Measurements from ENCODE around the gene PHLDA1.

The PHLDA1 gene

DNA sequence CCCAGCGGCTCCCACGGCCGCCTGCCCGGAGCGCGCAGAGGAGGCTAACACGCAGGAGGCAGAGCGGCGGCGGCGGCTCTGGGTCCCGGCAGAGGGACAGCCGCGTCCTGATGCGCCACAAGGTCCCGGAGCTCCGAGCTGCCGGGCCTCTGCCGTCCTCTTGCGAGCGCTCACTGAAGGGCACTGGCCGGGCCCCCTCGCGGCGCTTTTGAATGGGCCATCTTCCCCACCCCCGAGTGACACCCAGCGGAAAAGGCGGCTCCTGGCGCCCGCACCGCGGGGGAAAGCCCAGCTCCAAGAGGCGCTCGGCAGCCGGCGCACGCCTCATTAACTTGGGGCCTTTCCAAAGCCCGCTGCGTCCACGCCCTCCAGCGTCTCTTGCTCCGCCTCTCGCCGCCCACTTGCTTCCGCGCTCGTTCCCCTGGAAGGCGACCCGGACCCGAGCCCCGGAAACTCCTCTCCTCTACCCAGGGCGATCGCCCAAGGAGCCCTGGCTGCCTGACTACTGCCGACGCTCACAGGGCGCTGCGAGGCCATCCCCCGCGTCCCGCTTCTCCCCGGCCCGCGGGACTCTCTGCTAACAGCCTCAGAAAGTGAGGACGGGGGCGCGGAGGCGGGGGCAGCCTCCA is at the start of gene PHLDA1:
TSS of gene PHLDA1 (minus strand) at position 363 of the 629 bp plus-strand sequence.
- peak; percentile 75 for DNase-seq

DNA sequence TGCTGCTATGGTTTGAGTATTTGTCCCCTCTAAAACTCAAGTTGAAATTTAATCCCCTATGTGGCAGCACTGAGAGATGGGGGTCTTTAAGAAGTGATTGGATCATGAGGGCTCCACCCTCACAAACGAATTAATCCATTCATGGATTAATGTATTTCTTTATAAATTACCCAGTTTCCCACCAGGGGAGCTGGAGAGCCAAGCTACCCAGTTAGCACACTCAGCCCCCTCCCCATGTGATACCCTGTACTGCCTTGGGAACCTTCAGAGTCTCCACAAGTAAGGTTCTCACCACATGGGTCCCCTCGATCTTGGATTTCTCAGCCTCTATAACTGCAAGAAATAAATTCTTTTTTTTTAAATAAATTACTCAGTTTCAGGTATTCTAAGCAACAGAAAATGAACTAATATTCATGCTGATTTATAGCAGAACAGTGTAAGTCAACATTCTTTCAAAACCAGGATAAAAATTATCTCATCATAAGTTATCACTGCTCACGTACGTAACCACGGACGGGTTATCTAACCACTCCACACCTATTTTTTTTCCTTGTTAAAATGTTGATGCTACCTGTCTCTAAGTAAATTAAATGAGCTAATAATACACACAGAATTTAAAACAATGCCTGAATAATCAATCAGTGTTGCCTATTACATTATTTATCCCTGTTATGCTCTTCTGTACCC is 49.3 kb upstream of the PHLDA1 start:
- no peak for DNase-seq

DNA sequence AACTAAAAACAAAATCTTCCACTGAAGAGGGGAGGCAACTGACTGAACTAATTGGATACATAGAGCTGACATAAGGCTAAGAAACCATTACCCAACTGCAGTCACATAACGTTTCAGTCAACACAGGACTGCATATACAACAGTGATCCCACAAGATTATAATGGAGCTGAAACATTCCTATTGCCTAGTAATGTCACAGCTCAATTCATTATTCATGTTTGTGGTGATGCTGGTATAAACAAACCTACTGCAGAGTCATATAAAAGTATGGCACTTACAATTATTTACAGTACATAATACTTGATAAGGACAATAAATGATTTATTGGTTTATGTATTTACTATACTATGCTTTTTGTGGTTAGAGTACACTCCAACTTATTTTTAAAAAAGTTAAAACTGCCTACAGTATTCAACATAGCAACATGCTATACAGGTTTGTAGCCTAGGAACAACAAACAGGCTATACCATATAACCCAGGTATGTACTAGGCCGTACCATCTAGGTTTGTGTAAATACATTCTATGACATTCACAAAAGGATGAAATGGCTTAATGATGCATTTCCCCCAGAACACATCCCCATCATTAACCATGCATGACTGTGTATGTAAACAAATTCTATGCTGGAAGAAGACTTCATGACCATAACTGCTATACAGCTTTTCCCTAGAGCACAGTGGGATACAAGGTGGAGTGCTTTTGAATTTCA is 48.6 kb upstream of the PHLDA1 start:
- no peak for DNase-seq

DNA sequence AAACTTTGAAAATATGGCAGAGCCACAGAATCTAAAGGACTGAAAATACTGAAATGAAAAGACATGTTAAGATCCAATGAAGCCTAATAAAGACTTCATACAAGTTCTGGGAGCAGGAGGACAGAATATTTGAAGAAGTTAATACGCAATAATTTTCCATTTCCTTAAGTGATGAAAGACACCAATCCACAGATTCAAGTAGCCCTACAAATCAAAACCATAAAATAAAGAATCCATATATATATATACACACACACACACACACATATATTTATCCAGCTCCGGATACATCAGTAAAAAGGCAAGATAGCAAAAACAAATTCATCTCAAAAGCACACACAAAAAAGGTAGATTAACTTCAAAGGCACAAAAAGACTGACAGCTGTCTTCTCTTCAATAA is 47.2 kb upstream of the PHLDA1 start:
- no peak for DNase-seq

DNA sequence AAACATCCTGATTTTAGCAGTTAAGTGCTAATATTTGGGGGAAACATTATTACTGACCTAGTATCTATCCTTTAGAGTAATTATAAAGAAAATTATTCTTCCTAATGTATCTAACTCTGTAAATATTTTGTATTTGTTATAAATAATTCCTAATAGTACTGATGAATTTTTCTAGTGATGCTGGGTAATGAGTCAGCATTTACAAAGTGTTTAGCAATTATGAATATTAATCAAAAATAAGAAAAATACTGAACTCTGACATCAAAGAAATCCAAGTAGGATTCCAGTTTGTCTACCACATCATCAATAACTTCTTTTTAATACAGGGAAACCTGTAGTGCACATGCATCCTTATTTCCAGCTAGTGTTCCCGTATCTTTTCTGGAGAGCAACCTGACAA is 43.9 kb upstream of the PHLDA1 start:
- DNase-seq = no peak

DNA sequence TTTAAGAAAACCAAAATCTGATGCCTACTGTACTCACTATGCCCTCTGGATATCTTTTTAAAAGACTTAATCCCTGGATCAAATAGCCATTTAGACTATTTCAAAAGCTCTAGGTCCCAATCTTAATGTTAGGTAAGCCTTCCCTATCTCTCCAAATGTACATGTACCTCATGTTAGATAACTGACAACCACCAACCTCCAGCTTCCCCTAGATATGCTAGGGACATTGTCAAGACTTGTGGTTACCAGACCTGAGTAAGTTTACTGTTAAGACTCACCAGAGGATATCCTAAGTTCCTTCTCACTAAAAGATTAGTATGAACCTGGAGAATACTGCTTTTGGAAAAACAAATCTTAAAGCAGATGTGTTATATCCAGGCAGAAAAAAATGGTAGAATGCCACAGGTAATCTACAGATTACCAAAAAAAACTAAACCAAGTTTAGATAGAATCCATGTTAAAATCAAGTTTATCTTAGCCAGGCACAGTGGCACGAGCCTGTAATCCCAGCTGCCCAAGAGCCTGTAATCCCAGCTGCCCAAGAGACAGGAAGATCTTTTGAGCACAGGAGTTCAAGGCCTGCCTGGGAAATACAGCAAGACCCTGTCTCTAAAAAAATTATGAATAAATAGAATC is 43.2 kb upstream of the PHLDA1 start:
- no peak for DNase-seq

DNA sequence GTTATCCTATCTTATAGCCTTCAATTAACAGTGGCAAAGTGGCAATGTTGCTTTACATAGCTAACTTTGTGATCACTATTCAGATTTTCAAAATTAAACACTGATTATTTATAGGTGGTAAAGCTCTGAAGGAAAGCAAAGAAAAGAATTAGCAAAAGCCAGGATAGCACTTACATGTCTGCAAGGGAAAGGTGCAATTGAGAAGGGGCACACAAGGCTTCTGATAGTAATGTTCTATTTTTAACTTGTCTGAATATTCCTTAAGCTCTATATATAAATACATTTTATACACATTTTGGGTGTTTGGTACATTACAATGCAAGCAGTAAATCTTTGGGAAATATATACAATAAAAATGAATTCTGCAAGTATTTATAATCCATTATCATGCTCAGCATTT is 42.0 kb upstream of the PHLDA1 start:
- no peak for DNase-seq

DNA sequence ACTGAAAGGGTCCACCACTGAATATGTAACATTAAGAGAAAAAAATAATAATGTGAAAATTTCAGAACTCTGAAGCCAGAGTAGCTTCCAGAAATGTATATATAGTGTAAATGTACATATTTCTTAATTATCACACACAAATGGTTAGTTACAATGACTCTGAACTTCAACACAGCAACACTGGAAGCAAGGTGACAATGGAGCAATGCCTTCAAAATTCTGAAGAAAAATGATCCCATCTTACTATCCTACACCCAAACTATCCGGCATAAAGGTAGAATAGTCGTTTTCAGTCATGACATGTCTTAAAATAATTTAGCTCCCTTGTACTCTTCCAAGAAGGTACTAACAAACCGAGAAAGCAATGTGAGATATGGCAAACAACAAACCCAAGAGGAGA is 41.0 kb upstream of the PHLDA1 start:
- DNase-seq = no peak

DNA sequence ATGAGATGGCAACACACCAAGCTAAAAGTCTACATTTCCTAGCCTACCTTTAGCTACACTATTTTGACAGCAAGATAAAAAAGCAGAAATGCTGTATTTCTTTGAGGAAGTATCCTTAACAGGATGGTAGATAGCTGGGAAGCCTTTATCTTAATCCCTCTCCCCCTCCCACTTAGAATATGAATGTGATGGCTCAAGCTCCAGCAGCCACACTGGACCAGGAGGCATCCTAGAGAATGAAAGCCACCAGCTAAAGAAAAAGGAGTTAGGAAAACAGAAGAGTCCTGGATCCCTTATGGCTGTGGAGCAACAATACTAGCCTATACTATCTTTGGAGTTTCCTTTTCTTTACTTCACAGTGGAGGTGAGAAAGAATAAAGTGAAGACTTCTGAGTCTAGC is 37.8 kb upstream of the PHLDA1 start:
- no peak for DNase-seq

DNA sequence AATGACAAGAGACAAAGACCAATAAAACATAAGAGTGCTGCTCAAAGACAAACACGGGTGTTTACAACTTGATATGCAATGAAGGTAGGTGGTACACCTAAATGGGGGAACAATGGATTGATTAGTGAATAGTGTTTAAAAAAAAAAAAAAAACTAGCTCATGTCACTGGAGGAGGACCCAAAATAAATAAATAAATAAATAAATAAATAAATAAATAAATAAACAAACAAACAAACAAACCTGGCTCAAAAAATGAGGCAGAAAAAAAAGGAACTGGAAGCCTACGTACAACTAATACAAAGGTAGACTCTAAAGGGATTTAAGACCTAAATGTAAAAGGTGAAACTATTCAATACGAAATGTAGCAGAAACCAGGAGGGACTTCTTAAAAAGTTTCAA is 34.3 kb upstream of the PHLDA1 start:
- DNase-seq = no peak

DNA sequence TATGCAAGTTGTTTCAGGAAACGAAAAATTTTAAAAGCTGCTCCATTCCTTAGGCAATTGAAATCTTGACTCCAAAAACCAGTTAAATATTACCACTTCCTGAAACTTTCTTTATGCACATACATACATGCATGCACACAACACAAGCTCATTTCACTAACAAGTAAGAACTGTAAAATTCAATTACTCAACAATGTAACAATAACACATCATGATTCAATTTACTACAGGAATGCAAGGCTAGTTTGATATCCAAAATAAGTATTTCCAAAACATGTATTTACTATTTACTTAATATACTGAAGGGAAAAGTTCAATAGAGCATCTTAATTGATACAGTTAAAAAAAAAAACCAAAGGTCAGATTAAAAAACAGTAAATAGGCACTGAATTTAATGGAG is 33.3 kb upstream of the PHLDA1 start:
- DNase-seq = no peak

DNA sequence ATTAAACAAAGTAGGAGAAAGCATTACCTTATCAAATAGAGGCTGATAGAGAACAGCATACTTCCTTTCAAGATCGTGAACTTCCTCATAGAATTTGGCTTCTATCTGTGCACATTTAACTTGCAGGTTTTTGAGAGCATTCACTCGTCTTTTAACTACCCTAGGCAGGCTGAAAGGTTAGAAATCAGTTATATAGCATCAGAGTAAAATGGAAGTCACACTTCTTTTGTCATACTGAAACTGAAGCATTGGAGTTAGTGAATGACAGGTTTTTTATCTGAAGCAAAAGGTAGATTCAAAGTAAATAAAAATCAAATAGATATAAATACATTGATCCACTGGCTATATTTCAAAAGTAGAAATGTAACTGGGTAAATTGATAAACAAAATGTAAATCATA is 28.5 kb upstream of the PHLDA1 start:
- no peak for DNase-seq

DNA sequence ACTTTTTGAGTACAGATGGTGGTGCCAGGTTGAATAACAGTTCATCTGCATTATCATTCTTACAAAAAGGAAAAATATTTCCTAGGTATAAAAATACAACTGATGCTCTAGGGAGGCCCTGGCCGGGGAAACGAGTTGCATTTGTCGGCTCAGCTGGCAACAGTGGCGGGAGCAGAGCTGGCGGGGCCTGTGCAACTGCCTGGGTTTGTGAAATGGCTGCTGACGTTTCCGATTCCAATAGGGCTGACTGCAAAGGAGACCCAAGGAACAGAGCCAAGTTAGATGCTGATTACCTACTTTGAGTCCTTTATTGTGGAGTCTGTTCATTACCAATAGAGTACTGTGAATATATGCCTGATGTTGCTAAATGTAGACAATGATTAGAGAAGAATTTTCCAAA is 25.8 kb upstream of the PHLDA1 start:
- DNase-seq = no peak

DNA sequence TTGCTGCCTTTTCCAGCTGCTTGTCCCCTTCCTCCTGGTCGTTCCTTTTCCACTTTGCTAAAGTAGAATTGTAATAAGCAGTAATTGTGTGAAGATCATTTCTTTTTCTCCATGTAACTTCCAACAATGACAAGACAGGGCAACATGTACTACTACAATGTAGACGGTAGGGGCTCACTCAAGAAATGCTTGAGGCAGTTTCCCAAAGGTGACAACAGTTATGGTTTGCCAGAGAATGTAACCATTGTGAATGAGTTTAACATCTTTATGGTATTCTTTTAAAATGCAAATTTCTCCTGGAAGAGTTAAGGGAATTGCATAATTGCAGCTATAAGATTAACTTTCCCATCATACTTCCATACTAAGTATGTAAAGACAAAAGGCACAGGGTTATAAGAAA is 23.8 kb upstream of the PHLDA1 start:
- no peak for DNase-seq

DNA sequence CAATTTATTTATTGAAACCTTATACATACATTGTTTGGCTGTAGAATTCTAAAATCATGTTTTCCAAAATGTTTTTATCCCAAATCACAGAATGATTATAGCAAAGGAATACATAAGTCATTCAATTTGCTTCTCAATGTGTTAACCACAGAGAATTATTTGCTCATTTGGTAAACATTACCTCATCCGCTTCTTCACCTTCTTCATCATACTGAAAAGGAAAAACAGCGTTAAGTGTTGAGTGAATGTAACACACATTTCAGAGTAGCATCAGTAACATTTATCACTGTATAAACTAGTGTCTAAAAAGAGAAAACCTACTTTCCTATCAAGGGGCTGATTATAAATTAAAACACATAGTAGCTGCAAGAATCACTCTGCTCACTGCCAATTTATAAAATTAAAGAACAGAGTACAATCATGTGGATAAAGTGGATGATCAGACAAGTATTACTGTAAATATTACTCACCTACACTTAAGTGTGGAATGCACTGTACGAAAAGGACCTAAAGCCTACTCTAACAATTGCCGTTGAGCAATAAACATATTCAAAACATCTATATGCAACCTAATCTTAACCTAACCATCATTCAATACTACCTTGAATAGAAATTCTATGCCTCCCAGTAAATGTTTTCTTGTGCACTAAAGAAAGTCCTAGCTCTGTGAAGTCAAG is 18.1 kb upstream of the PHLDA1 start:
- DNase-seq = no peak

DNA sequence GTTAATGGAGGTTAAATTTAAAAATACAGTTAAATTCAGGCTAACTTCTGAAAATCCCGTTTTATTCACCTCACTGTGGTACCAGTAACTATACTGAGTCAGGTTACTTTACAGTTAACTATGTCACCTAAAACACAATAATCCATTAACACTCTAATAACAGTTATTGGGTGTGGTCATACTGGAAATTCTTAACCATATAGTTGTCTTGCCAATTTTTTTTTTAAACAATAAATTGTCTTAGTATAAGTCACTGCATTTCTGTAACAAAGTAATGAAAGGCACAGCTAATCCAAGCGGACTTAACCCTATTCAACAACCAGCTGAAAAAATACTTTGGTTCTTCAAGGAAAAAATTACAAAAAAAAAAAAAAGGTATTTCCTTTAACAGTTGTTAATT is 16.2 kb upstream of the PHLDA1 start:
- DNase-seq = no peak

DNA sequence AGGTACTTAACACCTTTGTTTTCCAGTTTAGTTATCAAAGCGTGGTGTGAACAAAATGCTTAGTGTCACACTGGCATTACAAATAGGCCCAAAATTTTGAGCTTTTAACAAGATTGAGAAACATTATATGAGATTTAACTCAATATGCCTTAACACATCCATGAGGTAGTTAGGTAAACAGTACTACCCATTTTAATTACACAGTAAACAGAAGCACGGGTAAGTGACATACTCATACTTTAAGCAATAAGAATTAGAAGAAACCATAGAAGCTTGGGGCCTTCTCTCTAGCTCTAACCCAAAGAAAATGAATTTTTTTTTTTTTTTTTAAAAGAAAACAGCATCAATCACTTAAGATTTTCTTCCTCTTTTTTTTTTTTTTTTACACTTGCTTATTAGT is 15.5 kb upstream of the PHLDA1 start:
- DNase-seq = no peak

DNA sequence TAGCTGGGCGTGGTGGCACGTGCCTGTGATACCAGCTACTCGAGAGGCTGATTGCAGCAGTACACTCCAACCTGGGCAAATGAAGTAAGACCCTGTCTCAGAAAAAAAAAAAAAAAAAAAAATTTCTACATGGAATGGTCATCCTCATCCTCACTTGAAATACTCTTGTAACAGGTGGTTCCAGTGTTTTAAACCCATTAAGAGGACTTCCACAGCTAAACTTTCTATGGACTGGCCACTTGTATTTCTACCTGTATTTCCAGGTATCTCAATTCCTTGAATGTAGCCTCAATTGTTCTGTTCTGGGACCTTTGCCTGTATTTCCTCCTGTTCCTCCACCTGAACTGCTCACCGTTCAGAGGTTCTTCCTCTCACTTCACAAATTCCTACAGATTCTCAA is 11.8 kb upstream of the PHLDA1 start:
- no peak for DNase-seq

DNA sequence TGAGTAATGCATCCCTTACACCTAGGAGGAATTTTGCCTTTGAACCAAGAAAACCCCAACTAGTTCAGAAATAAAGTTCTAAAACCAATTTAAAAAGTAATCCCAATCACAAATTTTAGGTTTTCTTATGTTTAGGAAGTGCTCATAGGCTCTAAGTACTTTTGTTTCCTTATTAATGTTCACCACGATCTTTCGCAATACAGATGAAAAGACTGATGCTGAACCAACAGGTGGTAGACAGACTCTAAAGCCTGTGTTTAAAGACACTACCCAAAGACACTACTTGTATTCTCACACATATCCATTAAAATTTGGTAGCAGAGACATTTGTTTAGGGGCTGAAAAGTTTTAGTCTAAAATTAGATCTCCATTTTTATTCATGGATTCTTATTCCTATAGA is 10.6 kb upstream of the PHLDA1 start:
- DNase-seq = no peak

DNA sequence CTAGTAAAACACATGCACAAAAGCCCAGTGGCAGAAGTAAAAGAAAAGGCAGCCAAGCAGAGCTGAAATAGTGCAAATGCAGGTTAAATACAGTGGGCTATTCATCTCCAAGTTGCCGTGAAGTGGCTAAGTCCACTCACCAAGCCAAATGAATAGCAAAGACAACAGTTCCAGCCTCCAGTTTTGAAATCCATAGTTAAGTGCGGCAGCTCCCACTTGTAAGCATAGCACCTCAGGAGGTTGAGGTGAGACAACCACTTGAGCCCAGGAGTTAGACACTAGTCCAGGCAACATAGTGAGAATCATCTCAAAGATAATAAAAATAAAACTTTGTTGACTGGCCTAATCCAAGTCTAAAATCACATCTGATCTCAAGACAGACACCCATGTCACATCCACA is 9.8 kb upstream of the PHLDA1 start:
- no peak for DNase-seq

DNA sequence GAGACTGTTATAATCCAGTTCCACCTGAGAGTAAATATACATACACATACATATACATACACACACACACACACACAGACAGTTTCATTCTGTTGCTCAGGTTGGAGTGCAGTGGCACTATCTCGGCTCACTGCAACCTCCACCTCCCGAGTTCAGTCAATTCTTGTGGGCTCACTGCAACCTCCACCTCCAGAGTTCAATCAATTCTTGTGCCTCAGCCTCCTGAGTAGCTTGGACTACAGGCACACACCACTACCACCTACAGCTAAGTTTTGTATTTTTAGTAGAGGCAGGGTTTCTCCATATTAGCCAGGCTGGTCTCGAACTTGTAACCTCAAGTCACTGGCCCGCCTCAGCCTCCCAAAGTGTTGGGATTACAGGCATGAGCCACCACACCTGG is 8.9 kb upstream of the PHLDA1 start:
- DNase-seq = no peak

DNA sequence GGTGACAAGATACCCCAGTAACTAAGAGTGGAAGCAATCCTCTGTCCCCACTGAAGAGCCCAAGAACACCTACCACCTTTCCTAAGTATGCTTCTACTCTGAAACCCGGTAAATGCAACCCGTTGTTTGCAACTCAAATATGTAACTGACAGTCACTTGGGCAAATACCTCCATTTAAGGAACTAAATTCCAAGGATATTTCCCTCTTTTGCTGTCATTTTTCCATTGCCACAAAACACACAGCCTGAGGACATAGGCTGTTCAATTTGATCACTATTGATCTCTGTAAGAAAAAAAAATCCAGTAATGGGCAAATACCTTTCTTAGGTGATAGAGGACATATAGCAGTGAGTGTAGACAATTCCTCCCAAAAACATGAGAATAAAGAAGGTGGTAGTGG is 6.6 kb upstream of the PHLDA1 start:
- DNase-seq = no peak
